WTC11 (cell line): ENCODE data around the gene CADM1. TPM values are rescaled to one million over a fixed set of nuclear protein-coding genes. Genes with fewer than 3 reads are reported as not detected.

ENCODE experiments used
- ATAC-seq: fragments of 200-7000 bp; cut with Tn5 transposase; 2 replicates; pipeline ENCODE4 v1.10.0; 2021; ENCODE audit warnings: mild to moderate bottlenecking, moderate library complexity
- CTCF ChIA-PET: fragments of 300-600 bp; sonication (Branson Sonifier 250); formaldehyde crosslinking; loops from one replicate; lab custom pipeline; 2021; ENCODE audit warnings: antibody characterized with exemption; lab: Charles Lee
- POLR2A ChIA-PET: fragments of 350-600 bp; sonication (Branson Sonifier 250); formaldehyde crosslinking; loops from one replicate; lab custom pipeline; 2021; ENCODE audit warnings: antibody characterized with exemption; lab: Charles Lee
- DNase-seq: peaks from one replicate; pipeline ENCODE4 v3.0.0; 2021; ENCODE audit warnings: low spot score
- H3K27ac Mint-ChIP-seq: 2 replicates; pipeline ENCODE4 v1.8.0; 2021; ENCODE audit warnings: mixed read lengths
- H3K27me3 Mint-ChIP-seq: 2 replicates; pipeline ENCODE4 v1.8.0; 2021; ENCODE audit warnings: low read depth, mild to moderate bottlenecking, moderate library complexity, mixed read lengths
- H3K36me3 Mint-ChIP-seq: 2 replicates; pipeline ENCODE4 v1.8.0; 2021; ENCODE audit warnings: mixed read lengths
- H3K4me1 Mint-ChIP-seq: 2 replicates; pipeline ENCODE4 v1.8.0; 2022; ENCODE audit warnings: mixed read lengths
- H3K4me3 Mint-ChIP-seq: 2 replicates; pipeline ENCODE4 v1.8.0; 2021; ENCODE audit warnings: mild to moderate bottlenecking, moderate library complexity, mixed read lengths
- H3K9me3 Mint-ChIP-seq: 2 replicates; pipeline ENCODE4 v1.8.0; 2021; ENCODE audit warnings: mixed read lengths
- AFF4 ChIP-seq: sonication (generic); formaldehyde crosslinking; IDR thresholded peaks from 2 replicates; pipeline ENCODE4 v1.8.1; 2023; ENCODE audit warnings: mild to moderate bottlenecking, missing genetic modification reagents, borderline replicate concordance
- ATF1 ChIP-seq: sonication (generic); formaldehyde crosslinking; IDR thresholded peaks from 2 replicates; pipeline ENCODE4 v1.8.1; 2023; ENCODE audit warnings: mild to moderate bottlenecking, moderate library complexity, missing genetic modification reagents
- ESRRA ChIP-seq: sonication (generic); formaldehyde crosslinking; IDR thresholded peaks from 2 replicates; pipeline ENCODE4 v1.8.1; 2022; ENCODE audit warnings: mild to moderate bottlenecking, missing genetic modification reagents, borderline replicate concordance
- PRRX2 ChIP-seq: fragments of 250-450 bp; sonication (Bioruptor Pico); IDR thresholded peaks from 2 replicates; pipeline ENCODE4 v1.8.0; 2021; ENCODE audit warnings: mild to moderate bottlenecking
- RORB ChIP-seq: fragments of 250-450 bp; sonication (Bioruptor Pico); IDR thresholded peaks from 2 replicates; pipeline ENCODE4 v1.9.0; 2021; ENCODE audit warnings: mild to moderate bottlenecking
- SMAD3 ChIP-seq: sonication (generic); formaldehyde crosslinking; IDR thresholded peaks from 2 replicates; pipeline ENCODE4 v1.8.0; 2022; ENCODE audit warnings: missing genetic modification reagents, mild to moderate bottlenecking, borderline replicate concordance
- TCF7 ChIP-seq: sonication (generic); formaldehyde crosslinking; IDR thresholded peaks from 2 replicates; pipeline ENCODE4 v1.8.0; 2022; ENCODE audit warnings: mild to moderate bottlenecking, low read depth, missing genetic modification reagents, moderate library complexity
- ZNF317 ChIP-seq: sonication (generic); formaldehyde crosslinking; IDR thresholded peaks from 2 replicates; pipeline ENCODE4 v1.8.1; 2023; ENCODE audit warnings: low read depth, mild to moderate bottlenecking, moderate library complexity, missing genetic modification reagents, borderline replicate concordance
- total RNA-seq: library from RNA; stranded (reverse); gene quantifications from 3 replicates; pipeline ENCODE4 v1.2.3, GENCODE V29; 2021
- TF ChIP-seq, protein P1 (sequence below): sonication (generic); formaldehyde crosslinking; IDR thresholded peaks from 2 replicates; pipeline ENCODE4 v1.8.1; 2023; ENCODE audit warnings: mild to moderate bottlenecking, missing genetic modification reagents
- TF ChIP-seq, protein P2 (sequence below): fragments of 250-450 bp; sonication (Bioruptor Pico); IDR thresholded peaks from 2 replicates; pipeline ENCODE4 v1.9.0; 2021; ENCODE audit warnings: mild to moderate bottlenecking, borderline replicate concordance
- TF ChIP-seq, protein P3 (sequence below): fragments of 250-450 bp; sonication (Bioruptor Pico); IDR thresholded peaks from 2 replicates; pipeline ENCODE4 v2.1.2; 2022; ENCODE audit warnings: mild to moderate bottlenecking, moderate library complexity

Gene CADM1
- total RNA-seq, 1 experiment from 2014 or later: 26.8 TPM

DNA sequence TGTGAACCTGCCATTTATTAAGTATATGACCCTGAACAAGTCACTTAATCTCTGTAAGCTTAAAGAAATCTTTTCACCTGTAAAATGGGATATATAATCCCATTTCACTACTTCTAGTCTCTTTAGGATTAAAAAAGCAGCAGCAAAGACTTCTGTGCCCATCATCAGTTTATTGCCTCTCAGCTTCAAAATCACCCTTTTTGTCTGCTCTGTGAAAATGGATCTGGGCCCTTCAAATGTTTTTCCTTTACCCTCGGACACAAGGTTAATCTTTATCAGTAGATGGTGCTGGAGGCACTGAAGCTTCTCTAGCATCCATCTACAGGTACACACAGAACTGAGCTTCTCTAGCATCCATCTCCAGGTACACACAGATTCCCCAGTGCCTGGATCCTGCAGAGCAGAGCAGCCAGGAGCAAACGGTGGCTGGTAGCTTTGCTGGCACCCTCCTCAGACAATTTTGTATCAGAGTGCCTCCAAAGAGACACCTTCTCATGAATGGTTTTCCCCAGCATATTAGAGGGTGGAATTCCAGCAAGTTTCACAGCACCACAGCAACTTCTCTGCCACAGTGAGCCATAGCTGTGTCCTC is 56.8 kb downstream of the CADM1 start:
- Mint-ChIP-seq H3K9me3 (peaks cover 22% of the 10 kb centered on the region), H3K27me3 (peaks cover 22% of the 10 kb centered on the region), H3K36me3 (peaks cover 11% of the 10 kb centered on the region), H3K4me1 (peaks cover 9% of the 10 kb centered on the region), H3K27ac (no peak overlapping the region), H3K4me3 (no peak overlapping the region)
- ChIA-PET CTCF (no interaction called here), POLR2A (no interaction called here)
- DNase-seq (no peak), ATAC-seq (no peak)
- TF ChIP-seq, protein P1, sequence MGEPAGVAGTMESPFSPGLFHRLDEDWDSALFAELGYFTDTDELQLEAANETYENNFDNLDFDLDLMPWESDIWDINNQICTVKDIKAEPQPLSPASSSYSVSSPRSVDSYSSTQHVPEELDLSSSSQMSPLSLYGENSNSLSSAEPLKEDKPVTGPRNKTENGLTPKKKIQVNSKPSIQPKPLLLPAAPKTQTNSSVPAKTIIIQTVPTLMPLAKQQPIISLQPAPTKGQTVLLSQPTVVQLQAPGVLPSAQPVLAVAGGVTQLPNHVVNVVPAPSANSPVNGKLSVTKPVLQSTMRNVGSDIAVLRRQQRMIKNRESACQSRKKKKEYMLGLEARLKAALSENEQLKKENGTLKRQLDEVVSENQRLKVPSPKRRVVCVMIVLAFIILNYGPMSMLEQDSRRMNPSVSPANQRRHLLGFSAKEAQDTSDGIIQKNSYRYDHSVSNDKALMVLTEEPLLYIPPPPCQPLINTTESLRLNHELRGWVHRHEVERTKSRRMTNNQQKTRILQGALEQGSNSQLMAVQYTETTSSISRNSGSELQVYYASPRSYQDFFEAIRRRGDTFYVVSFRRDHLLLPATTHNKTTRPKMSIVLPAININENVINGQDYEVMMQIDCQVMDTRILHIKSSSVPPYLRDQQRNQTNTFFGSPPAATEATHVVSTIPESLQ: no peak
- TF ChIP-seq ESRRA (CRISPR knock-in tag) (no peak), RORB (no peak), ATF1 (no peak), TCF7 (CRISPR knock-in tag) (no peak), ZNF317 (CRISPR knock-in tag) (no peak), AFF4 (no peak)
- TF ChIP-seq, protein P2, sequence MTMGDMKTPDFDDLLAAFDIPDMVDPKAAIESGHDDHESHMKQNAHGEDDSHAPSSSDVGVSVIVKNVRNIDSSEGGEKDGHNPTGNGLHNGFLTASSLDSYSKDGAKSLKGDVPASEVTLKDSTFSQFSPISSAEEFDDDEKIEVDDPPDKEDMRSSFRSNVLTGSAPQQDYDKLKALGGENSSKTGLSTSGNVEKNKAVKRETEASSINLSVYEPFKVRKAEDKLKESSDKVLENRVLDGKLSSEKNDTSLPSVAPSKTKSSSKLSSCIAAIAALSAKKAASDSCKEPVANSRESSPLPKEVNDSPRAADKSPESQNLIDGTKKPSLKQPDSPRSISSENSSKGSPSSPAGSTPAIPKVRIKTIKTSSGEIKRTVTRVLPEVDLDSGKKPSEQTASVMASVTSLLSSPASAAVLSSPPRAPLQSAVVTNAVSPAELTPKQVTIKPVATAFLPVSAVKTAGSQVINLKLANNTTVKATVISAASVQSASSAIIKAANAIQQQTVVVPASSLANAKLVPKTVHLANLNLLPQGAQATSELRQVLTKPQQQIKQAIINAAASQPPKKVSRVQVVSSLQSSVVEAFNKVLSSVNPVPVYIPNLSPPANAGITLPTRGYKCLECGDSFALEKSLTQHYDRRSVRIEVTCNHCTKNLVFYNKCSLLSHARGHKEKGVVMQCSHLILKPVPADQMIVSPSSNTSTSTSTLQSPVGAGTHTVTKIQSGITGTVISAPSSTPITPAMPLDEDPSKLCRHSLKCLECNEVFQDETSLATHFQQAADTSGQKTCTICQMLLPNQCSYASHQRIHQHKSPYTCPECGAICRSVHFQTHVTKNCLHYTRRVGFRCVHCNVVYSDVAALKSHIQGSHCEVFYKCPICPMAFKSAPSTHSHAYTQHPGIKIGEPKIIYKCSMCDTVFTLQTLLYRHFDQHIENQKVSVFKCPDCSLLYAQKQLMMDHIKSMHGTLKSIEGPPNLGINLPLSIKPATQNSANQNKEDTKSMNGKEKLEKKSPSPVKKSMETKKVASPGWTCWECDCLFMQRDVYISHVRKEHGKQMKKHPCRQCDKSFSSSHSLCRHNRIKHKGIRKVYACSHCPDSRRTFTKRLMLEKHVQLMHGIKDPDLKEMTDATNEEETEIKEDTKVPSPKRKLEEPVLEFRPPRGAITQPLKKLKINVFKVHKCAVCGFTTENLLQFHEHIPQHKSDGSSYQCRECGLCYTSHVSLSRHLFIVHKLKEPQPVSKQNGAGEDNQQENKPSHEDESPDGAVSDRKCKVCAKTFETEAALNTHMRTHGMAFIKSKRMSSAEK: no peak

DNA sequence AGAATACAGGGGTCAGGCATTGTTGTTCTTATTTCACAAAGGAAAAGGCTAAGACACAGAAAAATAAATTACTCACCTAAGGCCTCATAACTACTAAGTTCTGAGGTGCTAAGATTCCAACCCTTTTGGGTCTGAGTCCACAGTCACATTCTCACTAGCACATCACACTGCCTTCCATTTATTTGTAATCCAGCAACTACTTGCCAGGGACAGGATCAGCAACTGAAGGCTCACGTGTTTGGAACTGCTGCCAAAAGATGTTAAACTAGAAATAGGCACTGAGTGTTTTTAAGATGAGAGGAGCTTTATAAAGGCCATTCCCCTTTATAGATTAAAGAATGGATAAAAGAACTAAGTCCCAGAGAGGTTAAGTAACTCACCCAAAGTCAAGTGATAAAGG is 58.0 kb downstream of the CADM1 start:
- Mint-ChIP-seq H3K9me3 (peaks cover 22% of the 10 kb centered on the region), H3K27ac (no peak overlapping the region), H3K4me1 (no peaks in the 10 kb centered on the region), H3K27me3 (peaks cover 15% of the 10 kb centered on the region), H3K36me3 (peaks cover 11% of the 10 kb centered on the region), H3K4me3 (no peak overlapping the region)
- DNase-seq (no peak), ATAC-seq (no peak)
- TF ChIP-seq, protein P3, sequence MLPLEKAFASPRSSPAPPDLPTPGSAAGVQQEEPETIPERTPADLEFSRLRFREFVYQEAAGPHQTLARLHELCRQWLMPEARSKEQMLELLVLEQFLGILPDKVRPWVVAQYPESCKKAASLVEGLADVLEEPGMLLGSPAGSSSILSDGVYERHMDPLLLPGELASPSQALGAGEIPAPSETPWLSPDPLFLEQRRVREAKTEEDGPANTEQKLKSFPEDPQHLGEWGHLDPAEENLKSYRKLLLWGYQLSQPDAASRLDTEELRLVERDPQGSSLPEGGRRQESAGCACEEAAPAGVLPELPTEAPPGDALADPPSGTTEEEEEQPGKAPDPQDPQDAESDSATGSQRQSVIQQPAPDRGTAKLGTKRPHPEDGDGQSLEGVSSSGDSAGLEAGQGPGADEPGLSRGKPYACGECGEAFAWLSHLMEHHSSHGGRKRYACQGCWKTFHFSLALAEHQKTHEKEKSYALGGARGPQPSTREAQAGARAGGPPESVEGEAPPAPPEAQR (CRISPR knock-in tag): no peak
- TF ChIP-seq SMAD3 (no peak), PRRX2 (no peak)
- POLR2A ChIA-PET: no interaction called here
- CTCF ChIA-PET: no interaction called here
